Adrenal gland (tissue), 12 donors: ENCODE data around the gene CEL. TPM values are rescaled to one million over a fixed set of nuclear protein-coding genes. Genes with fewer than 3 reads are reported as not detected.
A peak's percentile ranks its signal among the peaks of the same experiment; 100 is the strongest.

ENCODE experiments used
- DNase-seq, 7 donors: peaks; one replicate each; pipeline ENCODE4 v3.0.0-alpha.2; 2019 to 2020
- H3K27ac ChIP-seq, 5 donors: fragments of 200-600 bp; sonication (generic) in 4 of 5; 1 replicate in 3 of 5; 2 replicates in 2 of 5; pipeline versions ENCODE4 v1.5.1 to v1.8.0; 2016 to 2020; ENCODE audit warnings: mild to moderate bottlenecking in 1 of 5
- H3K27me3 ChIP-seq: fragments of 200-600 bp; 2 replicates; pipeline ENCODE4 v1.8.0; 2021
- H3K36me3 ChIP-seq, 2 donors: fragments of 200-600 bp; replicated peaks in 1 of 2; 1 replicate in 1 of 2; 2 replicates in 1 of 2; pipeline versions ENCODE4 v1.5.1 to v1.8.0; 2018 to 2022
- H3K4me1 ChIP-seq, 2 donors: fragments of 200-600 bp; replicated peaks in 1 of 2; 1 replicate in 1 of 2; 2 replicates in 1 of 2; pipeline versions ENCODE4 v1.5.1 to v1.8.0; 2018 to 2021
- H3K4me3 ChIP-seq, 4 donors: fragments of 200-600 bp; sonication (generic) in 3 of 4; one replicate each; pipeline ENCODE4 v1.5.1; 2016 to 2018
- H3K9me3 ChIP-seq, 3 donors: fragments of 200-600 bp; sonication (generic) in 1 of 3; replicated peaks in 1 of 3; 1 replicate in 2 of 3; 2 replicates in 1 of 3; pipeline versions ENCODE4 v1.5.1 to v1.8.0; 2016 to 2021
- POLR2A ChIP-seq, 2 donors: fragments of 450-650 bp; IDR thresholded peaks; one replicate each; pipeline ENCODE4 v1.6.1; 2017; ENCODE audit warnings: antibody characterized with exemption in 2 of 2, mild to moderate bottlenecking in 2 of 2, moderate library complexity in 1 of 2
- WGBS, 4 donors: extraction: QIAGEN DNeasy Blood & Tissue Kit in 2 of 4; methylation state at CpG; one replicate each; pipeline versions ENCODE4 v1.1.5 to v1.1.7; 2013 to 2017; 5-methylcytosine and 5-hydroxymethylcytosine counted together
- intact Hi-C, 2 donors: fragments of 100-400 bp; cut with DNase I; formaldehyde crosslinking; loops; one replicate each; pipeline versions ENCODE4 v1.14.1 to v1.15.0; 2022 to 2023
- polyA plus RNA-seq, 3 donors: library from polyadenylated mRNA; stranded (reverse); fragments of 200-250 nt in 2 of 3; fragments of 350-450 nt in 1 of 3; fragmentation: Illumina TruSeq in 1 of 3; extraction: RNeasy Lipid Tissue Mini Kit (QIAGEN cat#74804) in 1 of 3; gene quantifications; one replicate each; pipeline ENCODE4 v1.2.3, GENCODE V29; 2013 to 2014
- total RNA-seq, 9 donors: library from RNA; depleted of rRNA in 4 of 9; stranded (reverse); fragments of >200 nt in 4 of 9; fragments of 120-200 nt in 1 of 9; fragmentation: NEBNext Ultra II Directional in 1 of 9; extraction: Animal tissue kit (Norgen Biotek cat#: 25700) in 1 of 9; gene quantifications; one replicate each; pipeline versions ENCODE4 v1.1.0 to v1.2.4, GENCODE V29; 2013 to 2023
- TF ChIP-seq, protein P1 (sequence below), 6 experiments: fragments of 450-650 bp in 4 of 6; fragments of 200-600 bp in 2 of 6; sonication (generic) in 1 of 6; IDR thresholded peaks; 1 replicate in 5 of 6; 2 replicates in 1 of 6; pipeline versions ENCODE4 v1.5.1 to v1.8.0; 2016 to 2021; ENCODE audit warnings: antibody characterized with exemption in 6 of 6, mild to moderate bottlenecking in 2 of 6, moderate library complexity in 1 of 6
- donor health status: healthy with polysubstance abuse.
- donor health status: Bipolar disorder and iron deficiency.
- donor health status: DM: yes; HTN: yes; CAD: no.
- donor health status: DM: no; HTN: no; CAD: no.
- donor health status: DM: no; HTN: no; CAD: no.
- donor health status: DM: yes; HTN: yes; CAD: no.

Gene CEL
- total and polyA plus RNA-seq, 12 donors, result 0.27 to 6.1 (median 2.1) TPM; not detected in 1

GRCh38 chr9:133115604-133116345 is 54.0 kb downstream of the CEL start:
- 44 to 57% (median 54%) methylated on average over 15 to 32 of the region's 32 CpGs for WGBS, 4 donors
- peaks cover 80 to 83% of the 10 kb centered on the region in 2 donors for H3K4me1 ChIP-seq
- peak overlapping the region; percentile 71 to 96 (median 85) for H3K27ac ChIP-seq
- intact Hi-C loops, result no loop called here
- DNase-seq, result peak; percentile 76 to 88 (median 83)
- H3K36me3 ChIP-seq, result peaks cover 0 to 12% of the 10 kb centered on the region in 2 donors
- TF ChIP-seq, protein P1, sequence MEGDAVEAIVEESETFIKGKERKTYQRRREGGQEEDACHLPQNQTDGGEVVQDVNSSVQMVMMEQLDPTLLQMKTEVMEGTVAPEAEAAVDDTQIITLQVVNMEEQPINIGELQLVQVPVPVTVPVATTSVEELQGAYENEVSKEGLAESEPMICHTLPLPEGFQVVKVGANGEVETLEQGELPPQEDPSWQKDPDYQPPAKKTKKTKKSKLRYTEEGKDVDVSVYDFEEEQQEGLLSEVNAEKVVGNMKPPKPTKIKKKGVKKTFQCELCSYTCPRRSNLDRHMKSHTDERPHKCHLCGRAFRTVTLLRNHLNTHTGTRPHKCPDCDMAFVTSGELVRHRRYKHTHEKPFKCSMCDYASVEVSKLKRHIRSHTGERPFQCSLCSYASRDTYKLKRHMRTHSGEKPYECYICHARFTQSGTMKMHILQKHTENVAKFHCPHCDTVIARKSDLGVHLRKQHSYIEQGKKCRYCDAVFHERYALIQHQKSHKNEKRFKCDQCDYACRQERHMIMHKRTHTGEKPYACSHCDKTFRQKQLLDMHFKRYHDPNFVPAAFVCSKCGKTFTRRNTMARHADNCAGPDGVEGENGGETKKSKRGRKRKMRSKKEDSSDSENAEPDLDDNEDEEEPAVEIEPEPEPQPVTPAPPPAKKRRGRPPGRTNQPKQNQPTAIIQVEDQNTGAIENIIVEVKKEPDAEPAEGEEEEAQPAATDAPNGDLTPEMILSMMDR (IDR thresholded peaks at IDR 0.05), result peak in 1 of 6 experiments; percentile 12
- TF ChIP-seq POLR2A (IDR thresholded peaks at IDR 0.05), result peak in 1 of 2 donors; percentile 83
- no peaks in the 10 kb centered on the region for H3K27me3 ChIP-seq
- no peaks in the 10 kb centered on the region for H3K9me3 ChIP-seq
- no peak overlapping the region for H3K4me3 ChIP-seq

- TF ChIP-seq, protein P1 (IDR thresholded peaks at IDR 0.05), result no peak
- no peak for TF ChIP-seq POLR2A (IDR thresholded peaks at IDR 0.05)
- peak in 3 of 7 donors; percentile 15 to 42 (median 32) for DNase-seq
- Histone ChIP-seq H3K27ac (peak overlapping the region; percentile 71 to 96 (median 85)), H3K4me3 (no peak overlapping the region), H3K9me3 (no peaks in the 10 kb centered on the region), H3K27me3 (no peaks in the 10 kb centered on the region), H3K36me3 (peaks cover 0 to 5% of the 10 kb centered on the region in 2 donors), H3K4me1 (peaks cover 85 to 87% of the 10 kb centered on the region in 2 donors)
- intact Hi-C loops, result no loop called here
- 73 to 81% (median 79%) methylated on average over 9 to 20 of the region's 20 CpGs for WGBS, 4 donors
These were observed 54.8 kb downstream of the CEL start for GRCh38 chr9:133116346-133117231.

GRCh38 chr9:133117271-133118178 is 55.7 kb downstream of the CEL start:
- WGBS, 4 donors, result 37 to 58% (median 48%) methylated on average over 6 to 18 of the region's 18 CpGs
- peaks cover 89 to 94% of the 10 kb centered on the region in 2 donors for H3K4me1 ChIP-seq
- peak in 1 of 2 donors; percentile 68 for TF ChIP-seq POLR2A (IDR thresholded peaks at IDR 0.05)
- TF ChIP-seq, protein P1 (IDR thresholded peaks at IDR 0.05), result peak in 3 of 6 experiments; percentile 17 to 33 (median 24)
- no peaks in the 10 kb centered on the region for H3K36me3 ChIP-seq
- intact Hi-C loops, result no loop called here
- H3K27ac ChIP-seq, result peak overlapping the region in 4 of 5 donors; percentile 71 to 96 (median 89)
- DNase-seq, result peak; percentile 84 to 96 (median 95)
- no peaks in the 10 kb centered on the region for H3K9me3 ChIP-seq
- no peak overlapping the region for H3K4me3 ChIP-seq
- H3K27me3 ChIP-seq, result no peaks in the 10 kb centered on the region
